Esophagus muscularis mucosa (tissue), 4 donors: ENCODE data around the gene CMTM3. TPM values are rescaled to one million over a fixed set of nuclear protein-coding genes. Genes with fewer than 3 reads are reported as not detected.
A peak's percentile ranks its signal among the peaks of the same experiment; 100 is the strongest.

Source experiments
- DNase-seq: peaks from one replicate; pipeline ENCODE4 v3.0.0-alpha.2; 2017; ENCODE audit errors: extremely low spot score
- H3K27ac ChIP-seq, 4 donors: fragments of 200-600 bp; sonication (generic); replicated peaks in 1 of 4; 1 replicate in 3 of 4; 2 replicates in 1 of 4; pipeline ENCODE4 v1.5.1; 2016 to 2019; ENCODE audit warnings: mild to moderate bottlenecking in 1 of 4
- H3K27me3 ChIP-seq, 4 donors: fragments of 200-600 bp; sonication (generic); one replicate each; pipeline versions ENCODE4 v1.5.1 to v1.6.0; 2016 to 2019
- H3K36me3 ChIP-seq, 4 donors: fragments of 200-600 bp; sonication (generic); one replicate each; pipeline ENCODE4 v1.5.1; 2016 to 2019
- H3K4me1 ChIP-seq, 4 donors: fragments of 200-600 bp; sonication (generic); one replicate each; pipeline ENCODE4 v1.5.1; 2016 to 2019
- H3K4me3 ChIP-seq, 4 donors: fragments of 200-600 bp; sonication (generic); 1 replicate in 2 of 4; 2 replicates in 2 of 4; pipeline ENCODE4 v1.5.1; 2016 to 2019; ENCODE audit warnings: mild to moderate bottlenecking in 4 of 4, moderate library complexity in 1 of 4
- H3K9me3 ChIP-seq, 4 donors: fragments of 200-600 bp; sonication (generic); 1 replicate in 3 of 4; 2 replicates in 1 of 4; pipeline ENCODE4 v1.5.1; 2016 to 2019
- EP300 ChIP-seq: sonication (generic); formaldehyde crosslinking; IDR thresholded peaks from one replicate; pipeline ENCODE4 v1.6.1; 2017; ENCODE audit warnings: antibody characterized with exemption
- POLR2A ChIP-seq: fragments of 450-650 bp; IDR thresholded peaks from one replicate; pipeline ENCODE4 v1.6.1; 2017; ENCODE audit warnings: antibody characterized with exemption, moderate library complexity, mild to moderate bottlenecking, low read depth
- POLR2AphosphoS5 ChIP-seq, 2 donors: sonication (generic); formaldehyde crosslinking; IDR thresholded peaks; one replicate each; pipeline ENCODE4 v1.6.1; 2017; ENCODE audit warnings: antibody characterized with exemption in 2 of 2
- WGBS: methylation state at CpG from one replicate; pipeline ENCODE4 v1.1.5; 2018; 5-methylcytosine and 5-hydroxymethylcytosine counted together
- intact Hi-C: fragments of 100-400 bp; cut with DNase I; formaldehyde crosslinking; loops from one replicate; pipeline ENCODE4 v1.15.1; 2023
- total RNA-seq, 4 donors: library from RNA; depleted of rRNA; stranded (reverse); fragments of >200 nt; gene quantifications; one replicate each; pipeline versions ENCODE4 v1.1.0 to v1.2.1, GENCODE V29; 2016
- TF ChIP-seq, protein P1 (sequence below), 3 experiments: fragments of 200-600 bp in 2 of 3; fragments of 450-650 bp in 1 of 3; sonication (generic) in 2 of 3; IDR thresholded peaks; one replicate each; pipeline ENCODE4 v1.5.1; 2017 to 2019; ENCODE audit warnings: antibody characterized with exemption in 3 of 3, mild to moderate bottlenecking in 2 of 3, moderate library complexity in 1 of 3

Gene CMTM3
- total RNA-seq, 4 donors from 2014 or later = 13.7 to 24.5 (median 17.3) TPM

DNA sequence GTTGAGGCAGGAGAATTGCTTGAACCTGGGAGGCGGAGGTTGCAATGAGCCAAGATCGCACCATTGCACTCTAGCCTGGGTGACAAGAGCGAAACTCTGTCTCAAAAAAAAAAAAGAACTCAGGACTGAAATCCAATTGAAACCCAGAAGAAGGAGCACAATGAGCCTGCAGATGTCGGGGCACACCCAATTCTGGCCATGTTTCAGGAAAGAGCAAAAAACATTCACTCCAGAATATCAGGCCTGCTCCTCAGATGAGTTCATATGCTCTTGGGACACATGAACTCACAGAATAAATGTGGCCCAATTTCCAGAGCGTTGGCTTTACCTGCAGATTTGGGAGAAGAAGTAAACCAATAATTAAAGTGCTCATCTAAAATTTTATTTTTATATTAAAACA is 28.2 kb upstream of the CMTM3 start:
- intact Hi-C loops = no loop called here

DNA sequence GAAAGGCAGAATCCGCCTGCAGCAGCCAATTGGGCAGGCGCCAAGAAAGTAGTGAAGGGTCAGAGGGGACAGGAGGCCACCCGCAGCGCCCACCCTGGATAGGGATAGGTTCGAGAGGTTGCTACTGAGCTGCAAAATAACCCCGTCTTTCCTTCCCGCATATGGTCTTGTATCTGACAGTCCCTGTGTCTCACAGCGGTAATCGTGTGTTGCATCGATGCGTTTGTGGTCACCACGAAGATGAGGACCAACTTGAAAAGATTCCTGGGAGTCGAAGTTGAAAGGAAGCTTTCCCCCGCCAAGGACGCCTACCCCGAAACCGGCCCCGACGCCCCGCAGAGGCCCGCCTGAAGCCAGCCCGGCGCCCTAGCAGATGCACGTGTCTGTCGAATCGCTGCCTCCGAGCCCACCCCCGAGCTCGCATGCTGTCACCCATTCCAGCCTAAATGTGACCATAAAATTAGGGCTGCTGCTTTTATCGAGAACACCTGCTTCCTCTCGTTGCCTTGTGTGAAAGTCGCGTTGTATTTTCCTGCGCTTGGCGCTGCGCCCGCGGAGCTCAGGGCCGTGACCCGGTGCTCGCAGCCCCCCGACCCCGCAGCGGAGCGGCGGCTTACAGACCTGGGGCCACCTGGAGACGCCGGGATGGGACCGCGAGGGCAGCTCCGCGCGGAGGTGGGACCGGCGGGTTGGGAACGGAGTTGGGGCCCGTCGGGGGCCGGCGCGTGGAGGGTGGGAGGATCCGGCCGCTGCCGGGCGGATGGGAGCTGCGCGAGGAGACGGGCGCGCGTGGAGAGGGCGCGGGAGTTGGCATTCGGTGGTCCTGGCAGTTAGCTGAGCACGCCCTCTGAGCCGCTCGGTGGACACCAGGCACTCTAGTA is 25.6 kb upstream of the CMTM3 start, which contains the start of gene CMTM2:
Gene CMTM2 (plus strand): TSS at position 813 of the 881 bp plus-strand sequence. CDS start 145 bp downstream, outside the sequence.
- TF ChIP-seq POLR2AphosphoS5 (IDR thresholded peaks at IDR 0.05) (no peak), POLR2A (no peak)
- TF ChIP-seq, protein P1, sequence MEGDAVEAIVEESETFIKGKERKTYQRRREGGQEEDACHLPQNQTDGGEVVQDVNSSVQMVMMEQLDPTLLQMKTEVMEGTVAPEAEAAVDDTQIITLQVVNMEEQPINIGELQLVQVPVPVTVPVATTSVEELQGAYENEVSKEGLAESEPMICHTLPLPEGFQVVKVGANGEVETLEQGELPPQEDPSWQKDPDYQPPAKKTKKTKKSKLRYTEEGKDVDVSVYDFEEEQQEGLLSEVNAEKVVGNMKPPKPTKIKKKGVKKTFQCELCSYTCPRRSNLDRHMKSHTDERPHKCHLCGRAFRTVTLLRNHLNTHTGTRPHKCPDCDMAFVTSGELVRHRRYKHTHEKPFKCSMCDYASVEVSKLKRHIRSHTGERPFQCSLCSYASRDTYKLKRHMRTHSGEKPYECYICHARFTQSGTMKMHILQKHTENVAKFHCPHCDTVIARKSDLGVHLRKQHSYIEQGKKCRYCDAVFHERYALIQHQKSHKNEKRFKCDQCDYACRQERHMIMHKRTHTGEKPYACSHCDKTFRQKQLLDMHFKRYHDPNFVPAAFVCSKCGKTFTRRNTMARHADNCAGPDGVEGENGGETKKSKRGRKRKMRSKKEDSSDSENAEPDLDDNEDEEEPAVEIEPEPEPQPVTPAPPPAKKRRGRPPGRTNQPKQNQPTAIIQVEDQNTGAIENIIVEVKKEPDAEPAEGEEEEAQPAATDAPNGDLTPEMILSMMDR (IDR thresholded peaks at IDR 0.05) = no peak
- peak; percentile 89 for DNase-seq
- WGBS = 39% methylated on average over 26 of the region's 77 CpGs
- intact Hi-C loops = no loop called here
- Histone ChIP-seq H3K36me3 (no peaks in the 10 kb centered on the region), H3K4me1 (peaks cover 10 to 15% (median 14%) of the 10 kb centered on the region in 4 donors), H3K4me3 (peak within 1 kb of the TSS; percentile 31 to 52 (median 42)), H3K27ac (no peak within 1 kb of the TSS), H3K9me3 (no peaks in the 10 kb centered on the region), H3K27me3 (peaks cover 0 to 41% (median 8%) of the 10 kb centered on the region in 4 donors)

More for the DNA sequence above, 28.2 kb upstream of the CMTM3 start:
- H3K36me3 ChIP-seq = no peaks in the 10 kb centered on the region
- TF ChIP-seq, protein P1 (IDR thresholded peaks at IDR 0.05) = no peak
- no peak for TF ChIP-seq EP300
- TF ChIP-seq POLR2AphosphoS5 (IDR thresholded peaks at IDR 0.05) = no peak
- no peak for TF ChIP-seq POLR2A
- H3K9me3 ChIP-seq = no peaks in the 10 kb centered on the region
- no peak overlapping the region for H3K27ac ChIP-seq
- WGBS = 84% methylated on average over 5 of the region's 5 CpGs
- DNase-seq = no peak
- H3K27me3 ChIP-seq = peaks cover 0 to 41% (median 8%) of the 10 kb centered on the region in 4 donors
- H3K4me3 ChIP-seq = no peak overlapping the region
- peaks cover 10 to 15% (median 14%) of the 10 kb centered on the region in 4 donors for H3K4me1 ChIP-seq

DNA sequence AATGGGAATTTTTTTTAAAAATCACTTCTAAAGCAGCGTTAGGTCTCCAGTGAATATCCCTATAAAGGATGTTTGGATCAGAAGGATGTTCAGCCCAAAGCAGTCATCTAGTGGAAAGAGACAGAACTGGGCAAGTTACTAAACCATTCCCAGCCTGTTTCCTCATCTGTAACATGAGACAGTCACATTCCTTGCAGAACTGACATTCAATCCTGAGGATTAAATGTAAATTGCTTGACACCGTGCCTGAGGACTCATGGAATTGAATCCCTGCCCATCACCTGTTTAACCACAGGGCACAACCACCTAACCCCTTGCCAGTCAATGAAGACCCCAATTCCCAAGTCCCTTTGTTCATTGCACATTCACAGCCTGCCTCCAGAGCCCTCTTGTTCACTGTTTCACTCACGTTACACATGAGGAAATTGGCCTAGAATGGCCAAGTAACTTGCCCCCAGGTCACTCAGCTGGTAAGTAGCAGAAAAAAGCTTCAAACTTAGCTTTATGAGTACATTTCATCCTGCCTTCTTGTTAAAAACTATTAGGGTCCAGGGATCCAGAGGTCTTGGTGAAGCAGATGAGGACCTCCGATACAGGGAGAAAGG is 23.8 kb upstream of the CMTM3 start:
- DNase-seq = peak; percentile 34
- no peak for TF ChIP-seq POLR2A
- TF ChIP-seq EP300 = no peak
- TF ChIP-seq POLR2AphosphoS5 (IDR thresholded peaks at IDR 0.05) = no peak
- TF ChIP-seq, protein P1 (IDR thresholded peaks at IDR 0.05) = no peak
- Histone ChIP-seq H3K27me3 (peaks cover 0 to 34% (median 8%) of the 10 kb centered on the region in 4 donors), H3K4me1 (peaks cover 12 to 15% (median 14%) of the 10 kb centered on the region in 4 donors), H3K4me3 (no peak overlapping the region), H3K36me3 (no peaks in the 10 kb centered on the region), H3K9me3 (no peaks in the 10 kb centered on the region), H3K27ac (no peak overlapping the region)
- intact Hi-C loops = no loop called here
- WGBS = 86% methylated on average over 4 of the region's 4 CpGs

DNA sequence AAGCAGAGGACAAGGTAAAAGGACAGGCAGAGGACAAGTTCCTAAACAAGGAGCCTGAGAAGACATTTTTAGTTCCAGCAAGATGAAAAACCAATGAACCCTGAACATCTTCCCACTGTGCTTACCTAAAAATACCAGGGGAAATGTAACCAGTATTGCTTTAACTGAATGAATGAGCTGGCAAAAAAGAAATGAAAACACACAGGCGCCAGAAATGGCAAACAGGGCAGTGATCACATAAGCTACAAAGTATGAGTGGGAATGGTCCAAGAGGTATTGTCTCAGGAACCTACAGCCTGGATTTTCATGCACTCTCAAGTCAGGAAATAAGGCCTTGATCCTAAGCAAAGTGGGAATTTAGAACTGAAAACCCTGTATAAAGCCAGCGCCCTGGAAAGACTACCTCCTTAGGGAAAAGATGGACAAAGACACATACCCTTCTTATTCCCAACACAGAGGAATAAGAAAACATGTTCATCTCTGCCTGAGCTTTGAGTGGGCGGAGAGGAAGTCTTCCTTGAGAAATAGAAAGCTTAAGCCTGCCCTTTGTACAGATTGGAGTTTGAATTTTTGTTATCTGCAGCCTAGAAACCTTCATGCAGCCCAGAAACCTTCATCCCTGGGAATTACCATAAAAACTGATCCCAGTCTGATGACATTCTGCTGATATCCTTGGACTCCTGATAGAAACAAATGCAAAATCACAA is 23.1 kb upstream of the CMTM3 start:
- 64% methylated on average over 3 of the region's 3 CpGs for WGBS
- intact Hi-C loops = no loop called here

More for the DNA sequence above, 23.1 kb upstream of the CMTM3 start:
- TF ChIP-seq POLR2A = no peak
- TF ChIP-seq, protein P1 (IDR thresholded peaks at IDR 0.05) = no peak
- Histone ChIP-seq H3K4me3 (no peak overlapping the region), H3K9me3 (no peaks in the 10 kb centered on the region), H3K36me3 (no peaks in the 10 kb centered on the region), H3K27ac (no peak overlapping the region), H3K27me3 (peaks cover 0 to 30% (median 8%) of the 10 kb centered on the region in 4 donors), H3K4me1 (peaks cover 14 to 15% (median 14%) of the 10 kb centered on the region in 4 donors)
- peak; percentile 50 for DNase-seq
